Esophagus squamous epithelium (tissue), 5 donors: Measurements from ENCODE around the gene INVS. TPM values are rescaled to one million over a fixed set of nuclear protein-coding genes. Genes with fewer than 3 reads are reported as not detected.

Experiments used
- DNase-seq: peaks from one replicate; lab custom pipeline; 2025; lab: John Stamatoyannopoulos, UW
- H3K27ac ChIP-seq, 4 donors: fragments of 200-600 bp; sonication (generic); one replicate each; pipeline ENCODE4 v1.5.1; 2016 to 2019; ENCODE audit warnings: mild to moderate bottlenecking in 1 of 4
- H3K27me3 ChIP-seq, 4 donors: fragments of 200-600 bp; sonication (generic); 1 replicate in 3 of 4; 2 replicates in 1 of 4; pipeline versions ENCODE4 v1.5.1 to v1.6.0; 2017 to 2021; ENCODE audit warnings: antibody characterized with exemption in 1 of 4
- H3K36me3 ChIP-seq, 3 donors: fragments of 200-600 bp; sonication (generic); one replicate each; pipeline ENCODE4 v1.5.1; 2016 to 2019
- H3K4me1 ChIP-seq, 3 donors: fragments of 200-600 bp; sonication (generic); one replicate each; pipeline ENCODE4 v1.5.1; 2017 to 2019
- H3K4me3 ChIP-seq, 4 donors: fragments of 200-600 bp; sonication (generic); 1 replicate in 3 of 4; 2 replicates in 1 of 4; pipeline ENCODE4 v1.5.1; 2016 to 2019; ENCODE audit warnings: mild to moderate bottlenecking in 2 of 4, moderate library complexity in 1 of 4
- H3K9me3 ChIP-seq, 3 donors: fragments of 200-600 bp; sonication (generic); one replicate each; pipeline ENCODE4 v1.5.1; 2016 to 2019
- POLR2A ChIP-seq, 4 donors: fragments of 450-650 bp; IDR thresholded peaks; one replicate each; pipeline ENCODE4 v1.6.1; 2017; ENCODE audit warnings: antibody characterized with exemption in 4 of 4, mild to moderate bottlenecking in 4 of 4, moderate library complexity in 3 of 4
- WGBS, 2 donors: methylation state at CpG; one replicate each; pipeline ENCODE4 v1.1.5; 2018; 5-methylcytosine and 5-hydroxymethylcytosine counted together
- intact Hi-C: fragments of 100-400 bp; cut with DNase I; formaldehyde crosslinking; loops from one replicate; pipeline ENCODE4 v1.15.0; 2022
- total RNA-seq, 4 donors: library from RNA; depleted of rRNA; stranded (reverse); fragments of >200 nt; gene quantifications; one replicate each; pipeline ENCODE4 v1.1.0, GENCODE V29; 2016
- TF ChIP-seq, protein P1 (sequence below), 6 experiments: fragments of 450-650 bp in 4 of 6; fragments of 200-600 bp in 2 of 6; sonication (generic) in 2 of 6; IDR thresholded peaks; one replicate each; pipeline ENCODE4 v1.5.1; 2016 to 2019; ENCODE audit warnings: antibody characterized with exemption in 6 of 6, mild to moderate bottlenecking in 4 of 6, moderate library complexity in 4 of 6
- donor health status: DM: yes; HTN: yes; CAD: no.

INVS gene
- total RNA-seq, 4 donors from 2014 or later = 8.9 to 24.4 (median 13.3) TPM

DNA sequence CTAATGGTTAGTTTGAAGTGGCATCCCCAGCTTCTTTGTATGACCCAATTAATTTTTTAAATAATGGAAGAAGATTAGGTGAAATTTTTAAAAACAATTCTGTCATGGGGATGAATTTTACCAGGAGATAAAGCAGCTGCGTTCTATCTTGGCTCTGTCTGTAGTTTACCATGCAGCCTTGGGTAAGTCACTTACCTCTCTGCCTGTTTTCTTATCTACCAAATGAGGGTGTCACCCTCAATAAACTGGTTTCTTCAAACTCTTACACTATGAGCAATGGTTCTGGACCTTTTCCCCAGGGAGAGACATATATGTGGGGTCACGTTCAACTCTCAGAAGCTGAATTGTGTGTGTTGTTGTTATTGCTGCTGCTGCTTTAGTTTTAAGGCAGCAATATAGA lies 182.0 kb downstream of the INVS start:
- Histone ChIP-seq H3K27ac (no peak overlapping the region), H3K27me3 (no peaks in the 10 kb centered on the region), H3K9me3 (peaks cover 0 to 17% (median 0%) of the 10 kb centered on the region in 3 donors), H3K4me3 (no peak overlapping the region), H3K4me1 (no peaks in the 10 kb centered on the region), H3K36me3 (peaks cover 0 to 76% (median 7%) of the 10 kb centered on the region in 3 donors)
- TF ChIP-seq POLR2A (IDR thresholded peaks at IDR 0.05) = no peak
- TF ChIP-seq, protein P1, sequence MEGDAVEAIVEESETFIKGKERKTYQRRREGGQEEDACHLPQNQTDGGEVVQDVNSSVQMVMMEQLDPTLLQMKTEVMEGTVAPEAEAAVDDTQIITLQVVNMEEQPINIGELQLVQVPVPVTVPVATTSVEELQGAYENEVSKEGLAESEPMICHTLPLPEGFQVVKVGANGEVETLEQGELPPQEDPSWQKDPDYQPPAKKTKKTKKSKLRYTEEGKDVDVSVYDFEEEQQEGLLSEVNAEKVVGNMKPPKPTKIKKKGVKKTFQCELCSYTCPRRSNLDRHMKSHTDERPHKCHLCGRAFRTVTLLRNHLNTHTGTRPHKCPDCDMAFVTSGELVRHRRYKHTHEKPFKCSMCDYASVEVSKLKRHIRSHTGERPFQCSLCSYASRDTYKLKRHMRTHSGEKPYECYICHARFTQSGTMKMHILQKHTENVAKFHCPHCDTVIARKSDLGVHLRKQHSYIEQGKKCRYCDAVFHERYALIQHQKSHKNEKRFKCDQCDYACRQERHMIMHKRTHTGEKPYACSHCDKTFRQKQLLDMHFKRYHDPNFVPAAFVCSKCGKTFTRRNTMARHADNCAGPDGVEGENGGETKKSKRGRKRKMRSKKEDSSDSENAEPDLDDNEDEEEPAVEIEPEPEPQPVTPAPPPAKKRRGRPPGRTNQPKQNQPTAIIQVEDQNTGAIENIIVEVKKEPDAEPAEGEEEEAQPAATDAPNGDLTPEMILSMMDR (IDR thresholded peaks at IDR 0.05) = no peak
- DNase-seq = no peak
- WGBS, 2 donors = 100% methylated on average over 2 of the region's 2 CpGs
- intact Hi-C loops = no loop called here

DNA sequence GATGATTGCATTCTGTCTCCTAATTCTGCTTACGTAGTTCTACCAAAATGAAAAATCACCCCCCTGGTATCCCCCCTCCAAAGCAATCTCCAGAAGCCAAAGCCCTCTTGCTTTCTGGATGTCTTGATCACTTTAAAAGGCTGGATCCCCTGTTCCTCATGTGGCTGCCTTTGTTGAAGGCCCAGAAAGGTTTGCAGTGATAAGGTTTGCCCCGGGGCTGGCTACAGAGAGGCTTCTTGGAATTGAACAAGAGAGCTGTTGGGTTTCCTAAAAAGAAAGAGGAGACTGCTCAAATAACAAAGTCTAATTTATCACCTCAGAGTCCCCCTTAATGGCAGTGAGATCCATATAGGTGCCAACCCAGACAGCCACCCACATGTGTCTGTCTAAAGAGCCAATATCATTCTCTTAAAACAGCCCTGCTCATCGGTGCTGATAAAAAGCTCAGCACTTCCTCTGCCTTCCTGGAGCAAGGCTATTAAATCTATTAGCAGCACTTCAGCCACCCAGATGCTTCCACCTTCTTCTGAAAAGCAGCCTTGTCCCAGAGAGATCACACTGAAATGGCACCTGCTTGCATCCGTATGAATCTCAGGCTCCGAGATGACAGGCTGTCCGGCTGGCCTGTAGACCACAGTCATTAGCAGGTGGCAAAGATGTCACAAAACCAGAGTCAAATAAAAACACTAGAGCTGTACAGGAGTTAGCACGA lies 182.8 kb downstream of the INVS start:
- Histone ChIP-seq H3K9me3 (peaks cover 0 to 17% (median 0%) of the 10 kb centered on the region in 3 donors), H3K27ac (no peak overlapping the region), H3K27me3 (no peaks in the 10 kb centered on the region), H3K36me3 (peaks cover 0 to 76% (median 7%) of the 10 kb centered on the region in 3 donors), H3K4me1 (no peaks in the 10 kb centered on the region), H3K4me3 (no peak overlapping the region)
- DNase-seq = no peak
- intact Hi-C loops = no loop called here
- TF ChIP-seq, protein P1 (IDR thresholded peaks at IDR 0.05) = no peak
- no peak for TF ChIP-seq POLR2A (IDR thresholded peaks at IDR 0.05)
- WGBS, 2 donors = 92 to 94% methylated on average over 7 of the region's 7 CpGs

DNA sequence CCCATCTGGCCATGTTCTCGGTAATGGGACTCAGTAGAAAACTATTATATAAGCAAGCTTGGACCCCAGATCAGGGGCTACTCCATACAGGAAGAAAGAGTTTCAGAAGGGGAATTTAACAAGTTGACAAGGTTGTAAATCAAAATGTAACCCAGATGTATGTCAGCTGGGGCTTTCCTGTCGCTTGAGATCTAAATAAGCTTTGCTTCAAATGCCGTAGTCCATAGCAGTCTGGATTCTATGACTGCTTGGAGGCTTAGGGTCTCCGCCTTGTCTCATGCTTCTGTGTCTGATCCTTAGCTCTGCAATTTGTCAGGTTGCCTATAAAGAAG lies 183.3 kb downstream of the INVS start:
- TF ChIP-seq POLR2A (IDR thresholded peaks at IDR 0.05) = no peak
- TF ChIP-seq, protein P1 (IDR thresholded peaks at IDR 0.05) = no peak
- intact Hi-C loops = no loop called here
- no peak overlapping the region for H3K4me3 ChIP-seq
- no peak for DNase-seq
- H3K36me3 ChIP-seq = peaks cover 0 to 79% (median 12%) of the 10 kb centered on the region in 3 donors
- no peaks in the 10 kb centered on the region for H3K27me3 ChIP-seq
- H3K4me1 ChIP-seq = no peaks in the 10 kb centered on the region
- WGBS, 2 donors = 88 to 95% methylated on average over 4 of the region's 4 CpGs
- peaks cover 0 to 17% (median 0%) of the 10 kb centered on the region in 3 donors for H3K9me3 ChIP-seq
- H3K27ac ChIP-seq = no peak overlapping the region

DNA sequence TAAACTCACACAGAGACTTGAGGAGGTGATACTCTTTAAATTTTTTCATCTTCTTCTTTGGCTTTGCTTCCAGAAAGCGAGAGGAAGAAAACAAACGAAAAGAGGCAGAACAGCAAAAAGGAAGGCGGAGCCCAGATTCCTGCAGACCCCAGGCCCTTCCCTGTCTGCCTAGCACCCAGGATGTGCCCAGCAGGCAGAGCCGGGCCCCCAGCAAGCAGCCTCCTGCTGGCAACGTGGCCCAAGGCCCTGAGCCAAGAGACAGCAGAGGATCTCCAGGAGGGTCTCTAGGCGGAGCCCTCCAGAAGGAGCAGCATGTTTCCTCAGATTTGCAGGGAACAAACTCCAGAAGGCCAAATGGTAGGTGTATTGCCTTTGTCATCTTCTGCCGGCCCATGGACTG lies 185.2 kb downstream of the INVS start:
- Histone ChIP-seq H3K27me3 (no peaks in the 10 kb centered on the region), H3K9me3 (peaks cover 0 to 23% (median 0%) of the 10 kb centered on the region in 3 donors), H3K36me3 (peaks cover 0 to 86% (median 12%) of the 10 kb centered on the region in 3 donors), H3K4me3 (no peak overlapping the region), H3K27ac (no peak overlapping the region), H3K4me1 (no peaks in the 10 kb centered on the region)
- TF ChIP-seq, protein P1 (IDR thresholded peaks at IDR 0.05) = no peak
- no peak for TF ChIP-seq POLR2A (IDR thresholded peaks at IDR 0.05)
- 84 to 89% methylated on average over 5 to 7 of the region's 7 CpGs for WGBS, 2 donors
- DNase-seq = no peak
- intact Hi-C loops = no loop called here

DNA sequence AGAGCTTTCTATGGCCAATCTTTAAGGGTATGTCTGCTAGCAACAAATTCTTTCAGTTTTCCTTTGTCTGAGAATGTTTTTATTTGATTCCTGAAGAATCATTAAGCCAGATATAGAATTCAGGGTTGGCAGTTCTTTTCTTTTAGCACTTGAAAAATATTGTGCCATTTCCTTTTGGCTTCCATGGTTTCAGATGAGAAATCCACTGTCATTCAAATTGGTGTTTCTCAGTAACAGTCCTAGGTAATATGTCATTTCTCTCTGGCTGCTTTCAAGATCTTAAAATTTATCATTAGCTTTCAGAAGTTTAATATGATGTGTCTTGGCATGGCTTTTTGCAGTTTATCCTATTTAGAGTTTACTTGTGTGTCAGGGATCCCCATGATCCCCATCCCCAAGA lies 186.0 kb downstream of the INVS start:
- Histone ChIP-seq H3K36me3 (peaks cover 0 to 90% (median 12%) of the 10 kb centered on the region in 3 donors), H3K27me3 (no peaks in the 10 kb centered on the region)
- intact Hi-C loops = no loop called here

More for the DNA sequence above, 186.0 kb downstream of the INVS start:
- Histone ChIP-seq H3K27ac (no peak overlapping the region), H3K4me3 (no peak overlapping the region), H3K9me3 (peaks cover 0 to 23% (median 0%) of the 10 kb centered on the region in 3 donors), H3K4me1 (no peaks in the 10 kb centered on the region)
- no peak for DNase-seq
- no peak for TF ChIP-seq POLR2A (IDR thresholded peaks at IDR 0.05)
- TF ChIP-seq, protein P1 (IDR thresholded peaks at IDR 0.05) = no peak
